ENCODE results near the gene GANC.

GANC gene

GRCh38 chr15:42348083-42348482, 75.1 kb downstream of the GANC start:
- DNase-seq = no peak

GRCh38 chr15:42349186-42349585, 76.2 kb downstream of the GANC start:
- DNase-seq = no peak

DNA sequence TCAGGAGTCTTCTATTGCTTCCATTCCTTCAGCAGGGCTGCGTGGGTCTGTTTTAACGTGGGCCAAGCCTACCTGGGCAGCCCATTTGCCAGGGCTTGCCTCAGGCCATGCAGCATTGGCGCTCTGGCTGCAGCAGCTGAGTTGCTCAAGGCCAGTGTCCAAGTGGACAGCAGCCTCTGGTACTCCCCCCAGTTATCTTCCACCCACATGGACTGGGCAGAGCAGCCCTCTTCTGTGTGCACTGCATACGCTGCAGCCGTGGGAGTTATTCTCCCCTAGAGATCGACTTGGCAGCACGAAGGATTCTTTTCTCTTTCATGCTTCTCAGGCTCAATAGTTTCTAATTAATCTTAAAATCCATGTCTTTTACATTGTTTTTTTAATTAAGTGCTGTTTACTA, 79.4 kb downstream of the GANC start:
- no peak for DNase-seq

GRCh38 chr15:42353061-42353460, 80.1 kb downstream of the GANC start:
- no peak for DNase-seq

DNA sequence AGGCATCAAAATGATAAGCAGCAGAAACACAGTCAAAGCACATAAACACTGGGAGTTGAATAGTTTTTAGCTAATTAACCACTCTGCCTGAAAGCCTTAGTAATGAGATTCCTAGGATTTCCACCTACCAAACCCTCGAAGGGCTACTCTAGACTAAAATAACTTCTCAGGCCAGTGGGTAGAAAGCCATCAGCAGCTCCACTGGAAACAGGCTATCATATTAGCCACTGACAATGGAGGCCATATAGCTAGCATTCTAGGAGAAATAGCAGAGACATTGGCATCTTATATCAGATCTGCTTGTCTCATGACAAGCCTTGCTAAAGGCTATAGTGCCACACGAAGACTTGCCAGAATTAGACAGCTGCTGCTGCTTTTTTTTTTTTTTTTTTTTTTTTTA, 81.8 kb downstream of the GANC start:
- DNase-seq = no peak

- DNase-seq = no peak
Observed at GRCh38 chr15:42355291-42355690, 82.3 kb downstream of the GANC start.

- DNase-seq = no peak
Observed at GRCh38 chr15:42356851-42357250, 83.8 kb downstream of the GANC start.

DNA sequence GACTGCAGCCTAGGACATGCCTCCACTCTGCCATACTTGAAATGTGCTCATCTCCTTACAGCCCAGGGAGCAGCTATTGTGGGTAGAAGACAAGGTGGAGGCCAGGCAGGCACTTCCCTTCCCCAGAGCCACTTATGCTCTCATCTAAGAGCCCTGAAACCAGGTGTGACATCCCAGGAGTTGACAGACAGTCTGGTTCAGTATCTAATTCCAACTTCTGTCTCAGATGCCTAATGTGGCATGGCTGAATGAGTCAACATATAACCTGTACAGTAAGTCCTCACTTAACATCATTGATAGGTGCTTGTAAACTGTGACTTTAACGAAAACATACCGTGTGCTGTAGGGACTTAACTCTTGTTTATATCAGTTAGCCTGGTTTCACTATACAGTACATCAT, 85.1 kb downstream of the GANC start:
- DNase-seq = no peak

DNA sequence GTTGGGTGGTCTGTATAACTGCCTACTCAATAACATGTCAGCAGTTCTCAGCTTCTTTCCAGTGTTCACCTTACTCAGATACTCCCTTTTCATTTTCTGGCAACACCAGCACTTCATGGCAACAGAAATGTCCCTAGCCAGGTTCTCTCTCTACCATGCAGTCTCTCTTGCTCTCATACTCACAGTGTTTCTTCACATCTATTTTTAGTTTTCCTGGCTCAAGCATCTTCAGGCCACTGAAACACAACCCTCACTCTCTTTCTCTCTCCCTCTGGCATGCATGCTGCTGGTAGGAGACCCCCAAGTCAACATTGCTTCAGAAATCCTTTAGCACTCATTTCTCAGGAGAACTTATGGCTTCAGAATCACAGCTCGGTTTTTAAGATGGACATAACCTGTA, 86.2 kb downstream of the GANC start, which contains the start of gene CAPN3:
Gene CAPN3, plus strand, starts transcription at position 253 of the 400 bp plus-strand sequence. CDS start 305 bp downstream, outside the sequence.
- DNase-seq = no peak

DNA sequence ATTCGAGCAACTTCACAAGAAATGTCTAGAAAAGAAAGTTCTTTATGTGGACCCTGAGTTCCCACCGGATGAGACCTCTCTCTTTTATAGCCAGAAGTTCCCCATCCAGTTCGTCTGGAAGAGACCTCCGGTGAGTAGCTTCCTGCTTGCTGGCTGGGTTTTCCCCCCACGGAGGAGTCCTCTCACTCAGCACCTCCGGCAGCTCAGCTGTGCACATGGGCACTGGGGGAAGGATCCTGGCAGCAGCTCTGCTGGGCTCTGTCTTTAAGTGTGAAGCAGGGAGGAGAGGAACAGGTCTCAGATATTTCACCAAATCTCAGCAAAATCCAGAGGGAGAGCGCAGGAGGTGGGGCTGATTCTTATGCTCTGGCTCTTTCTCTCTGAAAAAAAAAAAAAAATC, 87.0 kb downstream of the GANC start:
- DNase-seq = no peak

DNA sequence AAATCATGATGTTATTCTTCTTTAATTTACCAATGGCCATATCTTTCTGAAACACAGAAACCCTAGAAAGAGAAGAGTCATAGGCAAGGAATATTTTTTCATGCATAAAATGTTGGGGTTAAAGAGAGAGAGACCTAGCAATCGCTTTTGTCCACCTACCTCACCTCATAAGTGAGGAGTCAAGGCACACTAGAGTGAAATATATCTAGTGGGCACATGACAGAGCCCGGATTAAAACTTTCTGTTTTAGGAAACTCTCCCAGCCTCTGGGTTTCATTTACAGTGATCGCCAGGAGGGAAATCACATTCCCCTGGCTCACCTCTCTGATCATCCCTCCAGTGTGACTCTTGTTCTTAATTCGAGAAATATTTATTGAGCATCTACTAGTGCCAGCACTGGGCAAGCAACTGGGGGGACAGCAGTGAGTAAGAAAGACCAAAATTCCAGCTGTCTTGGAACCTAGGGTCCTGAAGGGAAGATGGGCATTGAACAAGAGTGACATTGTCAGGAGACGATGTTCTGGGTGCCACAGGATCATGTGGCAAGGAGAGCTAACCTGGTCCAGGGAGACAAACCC, 87.6 kb downstream of the GANC start:
- no peak for DNase-seq

DNA sequence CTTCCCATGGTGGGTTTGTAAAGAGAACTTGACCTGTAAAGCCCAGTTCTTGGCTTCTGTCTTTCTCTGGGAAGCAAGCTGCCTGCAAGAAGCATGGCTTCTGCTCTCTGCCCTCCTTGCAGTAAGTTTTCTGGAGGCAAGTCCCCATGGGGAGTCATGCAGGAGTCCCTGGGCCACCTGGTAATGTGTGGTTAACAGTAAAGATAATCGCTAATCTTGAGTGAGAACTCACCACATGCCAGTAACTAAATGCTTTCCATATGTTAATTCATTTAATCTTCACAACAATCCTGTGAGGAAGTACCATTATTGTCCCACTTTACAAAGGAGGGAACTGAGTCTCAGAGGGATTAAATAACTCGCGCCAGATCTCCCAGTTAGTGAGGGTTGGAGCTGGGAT, 90.5 kb downstream of the GANC start:
- no peak for DNase-seq

DNA sequence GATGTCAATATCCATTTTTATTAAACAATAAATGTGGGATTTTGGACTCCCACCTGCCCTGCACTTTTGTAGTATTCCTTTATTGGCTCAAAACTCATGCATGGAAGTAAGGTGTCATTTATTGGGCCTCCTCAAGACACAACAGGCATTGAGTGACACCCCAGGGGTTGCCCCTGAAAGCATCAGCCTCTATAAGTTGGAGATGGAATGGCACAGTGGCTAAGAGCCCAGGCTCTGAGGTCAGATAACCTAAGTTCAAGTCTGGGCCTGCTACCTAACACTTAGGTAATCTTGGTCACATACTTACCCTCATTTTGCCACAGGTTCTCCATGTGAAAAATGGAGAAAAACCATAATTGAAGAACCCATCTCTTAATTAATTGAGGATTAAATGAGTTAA, 90.9 kb downstream of the GANC start:
- no peak for DNase-seq

- no peak for DNase-seq
Observed at GRCh38 chr15:42364529-42364928, 91.5 kb downstream of the GANC start.

GRCh38 chr15:42365921-42366550, 93.0 kb downstream of the GANC start:
- no peak for DNase-seq

DNA sequence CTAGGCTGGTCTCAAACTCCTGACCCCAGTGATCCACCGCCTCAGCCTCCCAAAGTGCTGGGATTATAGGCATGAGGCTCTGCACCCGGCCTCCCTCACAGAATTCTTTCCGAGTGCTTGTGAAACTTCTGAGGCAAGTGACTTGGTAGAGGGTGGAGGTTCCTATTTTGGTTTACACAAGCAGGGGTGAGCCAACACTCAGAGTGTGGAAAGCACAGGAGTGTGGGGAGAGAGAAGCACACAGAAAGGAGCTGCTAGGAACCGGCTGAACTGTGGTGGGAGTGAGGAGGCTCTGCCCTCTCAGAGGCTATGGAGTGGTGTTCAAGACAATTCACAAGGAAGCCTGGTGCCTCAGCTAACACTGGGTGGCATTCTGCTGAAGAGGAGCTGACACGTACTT, 94.0 kb downstream of the GANC start:
- DNase-seq = no peak

- no peak for DNase-seq
Observed at GRCh38 chr15:42368096-42368495, 95.1 kb downstream of the GANC start.

DNA sequence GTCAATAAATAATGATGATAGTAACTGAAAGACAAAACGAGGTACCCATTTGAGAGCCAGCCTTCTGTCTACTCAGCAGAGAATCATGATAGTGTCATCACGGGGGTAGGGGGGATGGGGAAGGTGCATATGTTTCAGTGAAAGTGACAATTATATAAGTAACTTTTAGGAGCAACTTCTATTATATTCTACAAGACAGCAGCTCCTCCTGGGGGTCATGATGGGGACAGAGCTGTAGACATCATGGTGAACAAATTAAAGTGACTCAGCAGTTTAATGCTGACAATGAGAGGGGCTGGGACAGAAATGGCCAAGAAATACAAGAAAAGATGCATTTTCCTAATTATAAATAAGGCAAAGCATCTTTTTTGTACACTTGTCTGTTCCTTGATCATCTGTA, 98.1 kb downstream of the GANC start:
- DNase-seq = no peak

DNA sequence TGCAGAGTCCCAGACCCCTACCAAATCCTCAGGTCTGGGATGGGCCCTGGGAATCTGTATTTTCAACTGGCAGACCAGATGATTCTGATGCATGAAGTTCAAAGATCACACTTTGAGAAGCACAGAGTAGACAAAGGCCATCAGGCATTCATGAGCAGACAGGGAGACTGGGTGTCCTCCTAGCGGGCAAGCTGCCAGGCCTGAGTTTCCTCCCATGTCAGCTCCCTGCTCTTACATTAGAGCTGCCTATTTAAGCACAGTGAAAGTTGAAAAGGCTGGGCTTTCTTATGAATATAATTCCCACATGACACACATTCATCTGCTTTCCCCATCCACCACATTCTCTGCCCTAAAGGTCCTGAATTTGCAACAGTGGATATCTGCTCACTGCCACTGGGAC, 100.3 kb downstream of the GANC start:
- no peak for DNase-seq

DNA sequence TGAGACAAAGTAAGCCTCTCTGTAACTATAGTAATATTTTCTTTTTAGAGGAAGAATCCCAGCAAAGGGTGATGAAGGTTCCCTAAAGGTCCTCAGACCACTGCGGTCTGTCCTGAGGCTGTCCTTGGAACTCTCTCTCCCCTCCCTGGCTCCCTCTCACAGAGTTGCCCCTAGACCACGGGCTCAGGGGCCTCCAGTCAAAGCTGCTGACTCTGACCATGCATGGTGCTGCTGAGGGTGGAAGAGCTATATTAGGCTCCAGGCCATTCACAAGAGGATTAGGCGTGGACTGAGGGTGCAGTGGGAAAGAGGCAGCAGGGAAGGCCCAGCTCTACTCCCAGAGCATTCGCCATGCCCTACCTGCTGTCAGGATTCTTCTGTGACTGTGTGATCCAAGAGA, 100.9 kb downstream of the GANC start:
- DNase-seq = no peak

DNA sequence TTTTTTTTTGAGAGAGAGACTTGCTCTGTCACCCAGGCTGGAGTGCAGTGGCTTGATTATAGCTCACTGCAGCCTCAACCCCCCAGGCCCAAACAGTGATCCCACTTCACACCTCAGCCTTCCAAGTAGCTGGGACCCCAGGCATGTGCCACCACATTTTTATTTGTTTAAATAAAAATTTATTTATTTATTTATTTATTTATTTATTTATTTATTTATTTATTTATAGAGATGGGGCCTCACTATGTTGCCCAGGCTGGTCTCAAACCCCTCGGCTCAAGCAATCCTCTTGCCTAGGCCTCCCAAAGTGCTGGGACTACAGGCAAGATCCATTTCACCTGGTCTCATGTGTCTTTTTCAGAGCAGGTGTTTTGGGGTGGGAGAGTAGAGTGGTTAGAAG, 101.8 kb downstream of the GANC start:
- no peak for DNase-seq

- DNase-seq = no peak
Observed at GRCh38 chr15:42375252-42375651, 102.3 kb downstream of the GANC start.

- no peak for DNase-seq
Observed at GRCh38 chr15:42375941-42376340, 102.9 kb downstream of the GANC start.

DNA sequence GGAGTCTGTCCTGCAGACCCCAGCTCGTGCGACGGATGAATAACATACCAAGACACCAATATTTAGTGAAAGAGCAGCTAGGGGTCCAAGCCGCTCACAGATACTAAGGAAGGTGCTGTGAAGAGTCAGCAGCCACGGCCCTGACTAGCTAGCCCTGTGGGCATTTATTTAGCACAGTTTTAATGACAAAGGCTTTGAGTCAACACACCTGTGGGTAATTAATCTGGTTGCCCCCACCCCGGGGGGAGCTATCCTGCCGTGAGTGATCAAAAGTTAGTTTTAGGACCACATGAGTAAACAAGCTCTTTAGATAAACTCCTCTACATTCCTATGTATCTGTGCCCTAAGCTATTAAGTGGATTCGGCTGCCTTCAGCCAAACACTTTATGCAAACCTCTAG, 105.0 kb downstream of the GANC start:
- DNase-seq = no peak

DNA sequence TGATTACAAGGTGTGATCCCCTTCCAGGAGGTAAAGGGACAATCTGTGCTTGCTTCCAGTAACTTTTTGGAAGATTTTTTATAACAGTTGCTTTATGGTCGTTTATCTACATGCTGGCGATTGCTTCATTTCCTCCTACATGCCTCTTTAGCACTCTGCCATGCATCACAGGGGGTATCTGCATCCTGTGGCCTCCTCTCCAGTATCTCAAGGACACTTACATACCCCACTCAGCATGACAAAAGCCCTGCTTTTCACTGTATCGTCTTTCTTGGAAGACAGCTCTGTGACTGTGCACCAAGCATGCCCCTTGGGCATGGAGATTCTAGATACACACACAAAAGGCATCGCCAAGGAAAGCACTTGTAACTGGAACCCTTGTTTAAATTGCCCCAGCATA, 111.6 kb downstream of the GANC start:
- no peak for DNase-seq
